PC-3 (cell line): ENCODE data around the gene SCPEP1. TPM values are rescaled to one million over a fixed set of nuclear protein-coding genes. Genes with fewer than 3 reads are reported as not detected.
"Not testable (repeated sequence)": the region's sequence is repeated elsewhere in the genome, so short reads cannot be mapped to it uniquely, and the experiment has no call there.

Experiments
- ATAC-seq: fragments of 200-7000 bp; cut with Tn5 transposase; 2 replicates; pipeline ENCODE4 v1.9.1; 2020; ENCODE audit warnings: mild to moderate bottlenecking, moderate library complexity
- BruUV-seq: library from RNA; stranded (reverse); fragments of 400-500 nt; replicated peaks from 2 replicates; lab custom pipeline; 2021; lab: Mats Ljungman, UMichigan
- CTCF ChIA-PET: fragments of 300-600 bp; sonication (Branson Sonifier 250); formaldehyde crosslinking; loops from one replicate; lab custom pipeline; 2022; ENCODE audit warnings: antibody characterized with exemption; lab: Charles Lee
- POLR2A ChIA-PET: fragments of 300-600 bp; sonication (Branson Sonifier 250); formaldehyde crosslinking; loops from one replicate; lab custom pipeline; 2022; ENCODE audit warnings: antibody characterized with exemption; ENCODE audit not compliant: unreplicated experiment; lab: Charles Lee
- DNase-seq: peaks from one replicate; pipeline ENCODE4 v3.0.0-alpha.2; 2015
- H2AFZ ChIP-seq: fragments of 300-600 bp; sonication (generic); 2 replicates; pipeline ENCODE4 v1.6.0; 2016; ENCODE audit warnings: antibody characterized with exemption, low read length
- H3F3A ChIP-seq: fragments of 300-600 bp; sonication (generic); one replicate; pipeline ENCODE4 v1.6.0; 2017; ENCODE audit warnings: antibody characterized with exemption, low read length, control low read depth, mild to moderate bottlenecking; ENCODE audit not compliant: unreplicated experiment
- H3K27ac ChIP-seq: fragments of 300-600 bp; sonication (generic); 2 replicates; pipeline ENCODE4 v1.5.1; 2016; ENCODE audit warnings: mild to moderate bottlenecking, low read length
- H3K27me3 ChIP-seq: fragments of 300-600 bp; sonication (generic); 2 replicates; pipeline ENCODE4 v1.6.1; 2016; ENCODE audit warnings: low read length, mixed read lengths
- H3K36me3 ChIP-seq: fragments of 300-600 bp; sonication (generic); 2 replicates; pipeline ENCODE4 v1.6.1; 2016; ENCODE audit warnings: low read depth, mixed run types, low read length, mixed read lengths
- H3K4me1 ChIP-seq: fragments of 300-600 bp; sonication (generic); 2 replicates; pipeline ENCODE4 v1.5.1; 2016; ENCODE audit warnings: low read length; ENCODE audit not compliant: insufficient read depth
- H3K4me2 ChIP-seq: fragments of 300-600 bp; sonication (generic); 2 replicates; pipeline ENCODE4 v1.6.0; 2016; ENCODE audit warnings: low read length
- H3K4me3 ChIP-seq: fragments of 300-600 bp; sonication (generic); 2 replicates; pipeline ENCODE4 v1.5.1; 2016; ENCODE audit warnings: mild to moderate bottlenecking, low read length, mixed read lengths
- H3K79me2 ChIP-seq: fragments of 300-600 bp; sonication (generic); 2 replicates; pipeline ENCODE4 v1.6.1; 2017; ENCODE audit warnings: low read length, mixed read lengths
- H3K9ac ChIP-seq: fragments of 300-600 bp; sonication (generic); 2 replicates; pipeline ENCODE4 v1.6.0; 2016; ENCODE audit warnings: mild to moderate bottlenecking, low read length
- H3K9me2 ChIP-seq: fragments of 300-600 bp; sonication (generic); replicated peaks from 2 replicates; pipeline ENCODE4 v1.6.1; 2016; ENCODE audit warnings: mixed run types, low read length, mixed read lengths
- H3K9me3 ChIP-seq: fragments of 300-600 bp; sonication (generic); 2 replicates; pipeline ENCODE4 v1.6.1; 2016; ENCODE audit warnings: low read length, mixed read lengths
- H4K20me1 ChIP-seq: fragments of 300-600 bp; sonication (generic); 2 replicates; pipeline ENCODE4 v1.6.1; 2016; ENCODE audit warnings: low read length, mixed read lengths
- EZH2 ChIP-seq: fragments of 300-600 bp; sonication (generic); IDR thresholded peaks from one replicate; pipeline ENCODE4 v1.6.1; 2017; ENCODE audit warnings: antibody characterized with exemption, mild to moderate bottlenecking, low read length; ENCODE audit not compliant: unreplicated experiment
- EZH2phosphoT487 ChIP-seq: fragments of 300-600 bp; sonication (generic); IDR thresholded peaks from 2 replicates; pipeline ENCODE4 v1.6.1; 2018; ENCODE audit warnings: mild to moderate bottlenecking, antibody characterized with exemption, low read length, borderline replicate concordance
- intact Hi-C: fragments of 100-400 bp; cut with micrococcal nuclease; formaldehyde crosslinking; loops from 2 replicates; pipeline ENCODE4 v1.9.0; 2023
- total RNA-seq: library from RNA; depleted of rRNA; stranded (reverse); fragments of >200 nt; gene quantifications from 2 replicates; pipeline ENCODE4 v1.2.3, GENCODE V29; 2014
- TF ChIP-seq, protein P1 (sequence below): fragments of 300-600 bp; sonication (generic); conservative IDR thresholded peaks from 2 replicates; pipeline ENCODE4 v1.5.1; 2017; ENCODE audit warnings: antibody characterized with exemption, low read depth, mild to moderate bottlenecking, low read length

SCPEP1 gene
- total RNA-seq, 1 experiment from 2014 or later, result 73.3 TPM

DNA sequence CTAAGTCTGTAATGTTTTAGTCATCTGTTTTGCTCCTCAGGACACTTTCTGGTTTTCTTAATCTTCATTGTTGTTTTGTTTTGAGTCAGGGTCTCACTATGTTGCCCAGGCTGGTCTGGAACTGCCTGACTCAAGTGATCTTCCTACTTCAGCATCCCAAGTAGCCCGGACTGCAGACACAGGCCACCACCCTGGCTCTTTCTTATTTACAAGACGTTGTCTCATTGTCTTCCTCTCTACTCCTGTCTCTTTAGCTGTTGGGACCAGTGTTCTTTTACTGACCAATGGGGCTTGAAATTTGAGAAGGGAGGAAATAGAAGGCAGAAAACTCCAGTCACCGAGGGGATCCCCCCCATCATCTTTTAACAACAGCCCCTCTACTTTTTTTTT lies 1.2 kb downstream of the SCPEP1 start:
- no peak overlapping the region for H3K9ac ChIP-seq
- ATAC-seq (no peak), DNase-seq (no peak)
- no peaks in the 10 kb centered on the region for H3K36me3 ChIP-seq
- no peak overlapping the region for H3K27ac ChIP-seq
- CTCF ChIA-PET, result interaction anchor here (0.5 kb wide), 2 partner anchors 10 to 15 kb away, joined by 3 to 4 read pairs; no protein-coding TSS in a partner anchor
- H3F3A ChIP-seq, result no peaks in the 10 kb centered on the region
- peaks cover 14% of the 10 kb centered on the region; the same call in 1 of the 2 replicates for H3K79me2 ChIP-seq
- peaks cover 12% of the 10 kb centered on the region for H3K4me1 ChIP-seq
- intact Hi-C loops, result no loop called here
- POLR2A ChIA-PET, result interaction anchor here (0.5 to 0.7 kb wide), 3 partner anchors 11 to 144 kb away, joined by 3 to 9 read pairs (median 4); no protein-coding TSS in a partner anchor
- H3K4me3 ChIP-seq, result peak overlapping the region; percentile 85
- H3K27me3 ChIP-seq, result no peaks in the 10 kb centered on the region
- BruUV-seq, result no TSS peak
- H3K9me2 ChIP-seq, result no peaks in the 10 kb centered on the region
- H2AFZ ChIP-seq, result no peak overlapping the region
- peak overlapping the region; percentile 85 for H3K4me2 ChIP-seq
- H4K20me1 ChIP-seq, result no peaks in the 10 kb centered on the region
- TF ChIP-seq, protein P1, sequence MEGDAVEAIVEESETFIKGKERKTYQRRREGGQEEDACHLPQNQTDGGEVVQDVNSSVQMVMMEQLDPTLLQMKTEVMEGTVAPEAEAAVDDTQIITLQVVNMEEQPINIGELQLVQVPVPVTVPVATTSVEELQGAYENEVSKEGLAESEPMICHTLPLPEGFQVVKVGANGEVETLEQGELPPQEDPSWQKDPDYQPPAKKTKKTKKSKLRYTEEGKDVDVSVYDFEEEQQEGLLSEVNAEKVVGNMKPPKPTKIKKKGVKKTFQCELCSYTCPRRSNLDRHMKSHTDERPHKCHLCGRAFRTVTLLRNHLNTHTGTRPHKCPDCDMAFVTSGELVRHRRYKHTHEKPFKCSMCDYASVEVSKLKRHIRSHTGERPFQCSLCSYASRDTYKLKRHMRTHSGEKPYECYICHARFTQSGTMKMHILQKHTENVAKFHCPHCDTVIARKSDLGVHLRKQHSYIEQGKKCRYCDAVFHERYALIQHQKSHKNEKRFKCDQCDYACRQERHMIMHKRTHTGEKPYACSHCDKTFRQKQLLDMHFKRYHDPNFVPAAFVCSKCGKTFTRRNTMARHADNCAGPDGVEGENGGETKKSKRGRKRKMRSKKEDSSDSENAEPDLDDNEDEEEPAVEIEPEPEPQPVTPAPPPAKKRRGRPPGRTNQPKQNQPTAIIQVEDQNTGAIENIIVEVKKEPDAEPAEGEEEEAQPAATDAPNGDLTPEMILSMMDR, result no peak
- TF ChIP-seq EZH2 (no peak), EZH2phosphoT487 (no peak)
- H3K9me3 ChIP-seq, result no peaks in the 10 kb centered on the region

DNA sequence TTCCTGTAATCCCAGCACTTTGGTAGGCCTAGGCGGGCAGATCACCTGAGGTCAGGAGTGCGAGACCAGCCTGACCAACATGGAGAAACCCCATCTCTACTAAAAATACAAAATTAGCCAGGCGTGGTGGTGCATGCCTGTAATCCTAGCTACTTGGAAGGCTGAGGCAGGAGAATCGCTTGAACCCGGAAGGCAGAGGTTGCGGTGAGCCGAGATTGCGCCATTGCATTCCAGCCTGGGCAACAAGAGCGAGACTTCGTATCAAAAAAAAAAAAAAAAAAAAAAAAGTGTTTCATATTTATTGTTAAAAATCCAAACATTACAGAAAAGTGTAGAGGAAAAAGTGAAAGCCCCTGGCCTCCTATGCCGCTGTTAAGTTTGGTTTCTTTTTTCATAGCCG lies 2.6 kb downstream of the SCPEP1 start:
- H3K9ac ChIP-seq, BruUV-seq, H4K20me1 ChIP-seq, DNase-seq, H2AFZ ChIP-seq, H3K4me2 ChIP-seq, H3K9me2 ChIP-seq, H3K9me3 ChIP-seq, ATAC-seq, H3F3A ChIP-seq, intact Hi-C loops, H3K36me3 ChIP-seq, H3K27me3 ChIP-seq, H3K4me3 ChIP-seq, CTCF ChIA-PET, H3K27ac ChIP-seq: not testable (repeated sequence)
- POLR2A ChIA-PET, result interaction anchor here (0.6 kb wide), 1 partner anchor 25 kb away, joined by 4 read pairs; no protein-coding TSS in a partner anchor
- Histone ChIP-seq H3K4me1 (peaks cover 11% of the 10 kb centered on the region; the same call in 1 of the 2 replicates), H3K79me2 (peaks cover 14% of the 10 kb centered on the region; the same call in 1 of the 2 replicates)

DNA sequence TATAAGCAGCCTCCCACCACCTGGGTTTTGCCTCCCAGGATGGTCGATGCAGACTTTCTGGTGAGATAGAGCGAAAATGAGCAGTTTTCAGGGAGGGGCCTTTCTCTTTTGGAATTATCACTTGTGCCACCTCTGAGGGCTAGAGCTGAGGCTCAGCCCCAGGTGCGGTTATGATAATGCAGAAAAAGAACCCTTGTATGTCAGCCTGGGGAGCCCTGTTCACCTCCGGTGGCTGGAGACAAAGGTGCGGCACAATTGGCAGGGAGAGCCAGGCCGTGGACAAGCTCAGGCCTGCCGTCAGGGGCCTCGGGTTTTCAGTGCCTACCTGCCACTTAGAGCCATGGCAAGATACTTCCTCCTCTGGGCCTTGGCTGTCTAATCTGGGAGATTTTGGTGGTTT lies 4.4 kb downstream of the SCPEP1 start:
- Histone ChIP-seq H4K20me1 (no peaks in the 10 kb centered on the region), H3K27ac (no peak overlapping the region), H2AFZ (no peak overlapping the region), H3K9me2 (no peaks in the 10 kb centered on the region), H3K4me2 (no peak overlapping the region), H3K27me3 (no peaks in the 10 kb centered on the region), H3F3A (no peaks in the 10 kb centered on the region), H3K9me3 (no peaks in the 10 kb centered on the region), H3K4me1 (peaks cover 11% of the 10 kb centered on the region; the same call in 1 of the 2 replicates), H3K79me2 (peaks cover 14% of the 10 kb centered on the region; the same call in 1 of the 2 replicates), H3K36me3 (no peaks in the 10 kb centered on the region; the same call in 1 of the 2 replicates), H3K4me3 (no peak overlapping the region), H3K9ac (no peak overlapping the region)
- intact Hi-C loops, result no loop called here
- DNase-seq (no peak), ATAC-seq (no peak)
- TF ChIP-seq, protein P1, result no peak
- TF ChIP-seq EZH2phosphoT487 (no peak), EZH2 (no peak)
- no TSS peak for BruUV-seq
- ChIA-PET CTCF (no interaction called here), POLR2A (interaction anchor here (0.5 to 0.6 kb wide), 2 partner anchors 168 to 893 kb away, joined by 4 to 5 read pairs; no protein-coding TSS in a partner anchor)
